Transverse colon (tissue), 4 donors: ENCODE data around the gene TMEM11.

Source experiments
- EP300 ChIP-seq: sonication (generic); formaldehyde crosslinking; IDR thresholded peaks from one replicate; pipeline ENCODE4 v1.6.1; 2017; ENCODE audit warnings: antibody characterized with exemption, low read depth
- POLR2A ChIP-seq: fragments of 450-650 bp; IDR thresholded peaks from one replicate; pipeline ENCODE4 v1.6.1; 2016; ENCODE audit warnings: antibody characterized with exemption, mild to moderate bottlenecking, moderate library complexity
- POLR2AphosphoS5 ChIP-seq, 3 donors: sonication (generic); formaldehyde crosslinking; IDR thresholded peaks; one replicate each; pipeline ENCODE4 v1.6.1; 2016; ENCODE audit warnings: antibody characterized with exemption in 3 of 3
- TF ChIP-seq, protein P1 (sequence below), 5 experiments: fragments of 200-600 bp in 3 of 5; fragments of 450-650 bp in 2 of 5; sonication (generic) in 3 of 5; IDR thresholded peaks; 1 replicate in 2 of 5; 2 replicates in 3 of 5; pipeline ENCODE4 v1.5.1; 2016 to 2017; ENCODE audit warnings: antibody characterized with exemption in 5 of 5, inconsistent platforms in 3 of 5, mild to moderate bottlenecking in 2 of 5, moderate library complexity in 1 of 5

DNA sequence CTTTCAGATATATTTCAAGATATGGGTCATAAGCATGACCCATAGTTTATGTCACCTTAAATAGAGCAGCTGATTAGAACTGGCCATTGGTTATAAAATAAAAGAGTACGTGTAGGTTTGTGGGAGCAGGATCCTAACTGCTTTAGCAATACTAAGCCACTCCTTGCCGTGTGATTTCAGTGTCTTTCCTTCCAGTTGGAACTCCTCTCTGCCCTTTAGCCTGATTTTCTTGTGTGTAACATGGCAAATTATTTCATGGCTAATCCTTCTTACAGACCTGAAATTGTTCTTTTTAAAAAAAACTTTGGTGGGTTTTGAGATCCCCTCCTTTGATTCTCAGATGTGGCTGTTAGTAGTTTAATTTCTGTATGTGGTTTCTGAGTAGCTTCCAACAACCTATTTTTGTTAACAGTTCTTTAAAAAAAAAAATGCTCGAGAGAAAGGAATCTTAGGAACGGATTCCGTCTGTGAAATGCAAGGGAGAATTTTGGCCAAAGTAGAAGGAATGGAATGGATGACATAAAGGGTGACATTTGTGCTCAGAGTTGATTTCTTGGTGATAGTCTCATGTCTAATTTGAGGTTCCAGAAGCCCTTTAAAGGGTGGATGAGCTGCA lies 47.3 kb downstream of the TMEM11 start:
- TF ChIP-seq, protein P1, sequence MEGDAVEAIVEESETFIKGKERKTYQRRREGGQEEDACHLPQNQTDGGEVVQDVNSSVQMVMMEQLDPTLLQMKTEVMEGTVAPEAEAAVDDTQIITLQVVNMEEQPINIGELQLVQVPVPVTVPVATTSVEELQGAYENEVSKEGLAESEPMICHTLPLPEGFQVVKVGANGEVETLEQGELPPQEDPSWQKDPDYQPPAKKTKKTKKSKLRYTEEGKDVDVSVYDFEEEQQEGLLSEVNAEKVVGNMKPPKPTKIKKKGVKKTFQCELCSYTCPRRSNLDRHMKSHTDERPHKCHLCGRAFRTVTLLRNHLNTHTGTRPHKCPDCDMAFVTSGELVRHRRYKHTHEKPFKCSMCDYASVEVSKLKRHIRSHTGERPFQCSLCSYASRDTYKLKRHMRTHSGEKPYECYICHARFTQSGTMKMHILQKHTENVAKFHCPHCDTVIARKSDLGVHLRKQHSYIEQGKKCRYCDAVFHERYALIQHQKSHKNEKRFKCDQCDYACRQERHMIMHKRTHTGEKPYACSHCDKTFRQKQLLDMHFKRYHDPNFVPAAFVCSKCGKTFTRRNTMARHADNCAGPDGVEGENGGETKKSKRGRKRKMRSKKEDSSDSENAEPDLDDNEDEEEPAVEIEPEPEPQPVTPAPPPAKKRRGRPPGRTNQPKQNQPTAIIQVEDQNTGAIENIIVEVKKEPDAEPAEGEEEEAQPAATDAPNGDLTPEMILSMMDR (IDR thresholded peaks at IDR 0.05) = no peak
- no peak for TF ChIP-seq POLR2AphosphoS5 (IDR thresholded peaks at IDR 0.05)
- no peak for TF ChIP-seq POLR2A
- no peak for TF ChIP-seq EP300
